A673 (cell line): ENCODE results near the gene PROM1.

Experiments used
- CTCF ChIP-seq: fragments of 300-800, 200-600 bp; sonication (generic); conservative IDR thresholded peaks from 2 replicates; pipeline ENCODE4 v1.5.1; 2017; ENCODE audit warnings: low read depth, mild to moderate bottlenecking, antibody characterized with exemption, low read length, moderate library complexity, mixed read lengths
- EZH2 ChIP-seq: fragments of 200-600 bp; sonication (generic); IDR thresholded peaks from 2 replicates; pipeline ENCODE4 v1.6.1; 2017; ENCODE audit warnings: borderline replicate concordance, low read depth, mild to moderate bottlenecking, mixed read lengths, antibody characterized with exemption, low read length; ENCODE audit not compliant: poor library complexity, severe bottlenecking

DNA sequence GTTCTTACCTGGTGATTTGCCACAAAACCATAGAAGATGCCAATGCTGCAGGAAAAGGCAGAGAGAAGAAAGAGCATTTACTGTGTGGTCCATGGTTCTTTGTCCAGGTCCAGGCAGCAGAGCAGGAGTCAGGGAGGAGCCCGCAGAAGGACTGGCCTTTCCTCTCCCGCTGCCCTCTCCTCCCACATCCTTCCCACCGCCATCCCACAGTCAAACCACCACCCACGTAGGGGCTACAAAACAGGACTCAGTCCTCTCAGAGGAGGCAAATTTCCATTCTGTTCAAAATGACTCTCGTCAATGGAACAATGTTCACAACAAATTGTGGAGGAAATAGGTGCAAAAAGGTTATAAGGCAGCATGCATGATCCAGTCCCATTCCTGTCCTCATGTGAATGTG, 58.6 kb downstream of the PROM1 start:
- TF ChIP-seq CTCF (no peak), EZH2 (no peak)
